Endothelial cell of umbilical vein (primary cell): Measurements from ENCODE around the gene GREB1. TPM values are rescaled to one million over a fixed set of nuclear protein-coding genes. Genes with fewer than 3 reads are reported as not detected.

Source experiments
- BruUV-seq: library from RNA; stranded (reverse); fragments of 400-500 nt; replicated peaks from 2 replicates; lab custom pipeline; 2021; lab: Mats Ljungman, UMichigan
- CTCF ChIA-PET: fragments of 300-600, 350-600 bp; sonication (Branson Sonifier 250); formaldehyde crosslinking; loops from one replicate; lab custom pipeline; 2021; ENCODE audit warnings: antibody characterized with exemption, inconsistent platforms; lab: Charles Lee
- POLR2A ChIA-PET: fragments of 300-600, 350-600 bp; sonication (Branson Sonifier 250); formaldehyde crosslinking; loops from one replicate; lab custom pipeline; 2021; ENCODE audit warnings: antibody characterized with exemption, inconsistent platforms; lab: Charles Lee
- DNase-seq: peaks from one replicate; pipeline ENCODE4 v3.0.0-alpha.2; 2011; ENCODE audit warnings: low read depth, low spot score
- FAIRE-seq: peaks from 2 replicates; lab custom pipeline; 2011; peaks lifted over from hg19 to GRCh38; lab: Jason Lieb, UNC
- H2AFZ ChIP-seq: 2 replicates; pipeline ENCODE4 v1.6.0; 2012; ENCODE audit warnings: low read depth, low read length, control low read depth, inconsistent platforms
- H3K27ac ChIP-seq: 2 replicates; pipeline ENCODE4 v1.5.1; 2011; ENCODE audit warnings: low read depth, mild to moderate bottlenecking, control low read depth, low read length, moderate library complexity; ENCODE audit not compliant: insufficient read depth
- H3K27me3 ChIP-seq, 2 experiments: 2 replicates each; pipeline versions ENCODE4 v1.6.0 to v1.6.1; 2011; ENCODE audit warnings: low read length in 2 of 2, mixed read lengths in 1 of 2; ENCODE audit not compliant: control insufficient read depth in 2 of 2, insufficient read depth in 2 of 2
- H3K36me3 ChIP-seq, 2 experiments: 2 replicates in 1 of 2; 3 replicates in 1 of 2; pipeline ENCODE4 v1.5.1; 2011; ENCODE audit warnings: low read length in 2 of 2, mild to moderate bottlenecking in 1 of 2, moderate library complexity in 1 of 2; ENCODE audit not compliant: control insufficient read depth in 2 of 2, insufficient read depth in 2 of 2; ENCODE audit errors: extremely low read depth in 1 of 2
- H3K4me1 ChIP-seq: 3 replicates; pipeline ENCODE4 v1.5.1; 2011; ENCODE audit warnings: mild to moderate bottlenecking, low read length; ENCODE audit not compliant: control insufficient read depth, insufficient read depth; ENCODE audit errors: extremely low read depth
- H3K4me2 ChIP-seq: 2 replicates; pipeline ENCODE4 v1.6.1; 2011; ENCODE audit warnings: low read length, control low read depth, mixed read lengths; ENCODE audit not compliant: insufficient read depth
- H3K4me3 ChIP-seq, 3 experiments: fragments of 200-600 bp in 1 of 3; sonication (generic), shearing (Covaris generic) in 1 of 3; replicated peaks in 1 of 3; 2 replicates each; pipeline ENCODE4 v1.5.1; 2011 to 2016; ENCODE audit warnings: control low read depth in 3 of 3, low read length in 3 of 3, mild to moderate bottlenecking in 2 of 3, inconsistent platforms in 1 of 3, low read depth in 1 of 3, moderate library complexity in 1 of 3; ENCODE audit not compliant: insufficient read depth in 1 of 3
- H3K79me2 ChIP-seq: 2 replicates; pipeline ENCODE4 v1.6.0; 2012; ENCODE audit warnings: low read length, inconsistent platforms; ENCODE audit not compliant: control insufficient read depth, insufficient read depth
- H3K9ac ChIP-seq: replicated peaks from 2 replicates; pipeline ENCODE3; 2011; ENCODE audit warnings: low read length, control low read depth; ENCODE audit not compliant: insufficient read depth; ENCODE audit errors: extremely low read depth
- H3K9me1 ChIP-seq: replicated peaks from 3 replicates; pipeline ENCODE4 v1.6.0; 2011; ENCODE audit warnings: mild to moderate bottlenecking, low read length; ENCODE audit not compliant: control insufficient read depth, insufficient read depth; ENCODE audit errors: extremely low read depth
- H3K9me3 ChIP-seq: replicated peaks from 2 replicates; pipeline ENCODE4 v1.5.1; 2012; ENCODE audit warnings: low read length, inconsistent platforms; ENCODE audit not compliant: control insufficient read depth, insufficient read depth
- H4K20me1 ChIP-seq: replicated peaks from 2 replicates; pipeline ENCODE3; 2011; ENCODE audit warnings: mild to moderate bottlenecking, low read length; ENCODE audit not compliant: control insufficient read depth, insufficient read depth; ENCODE audit errors: extremely low read depth
- CTCF ChIP-seq, 2 donors: IDR thresholded peaks; 1 replicate in 1 of 2; 2 replicates in 1 of 2; pipeline ENCODE4 v1.5.1; 2011; ENCODE audit warnings: low read length in 2 of 2, mild to moderate bottlenecking in 2 of 2, moderate library complexity in 2 of 2, control low read depth in 1 of 2, inconsistent platforms in 1 of 2, low read depth in 1 of 2; ENCODE audit not compliant: insufficient read depth in 1 of 2; ENCODE audit errors: extremely low read depth in 1 of 2
- EZH2 ChIP-seq: IDR thresholded peaks from 2 replicates; pipeline ENCODE4 v1.6.1; 2012; ENCODE audit warnings: borderline replicate concordance, low read depth, mild to moderate bottlenecking, moderate library complexity, low read length, inconsistent platforms; ENCODE audit not compliant: severe bottlenecking
- FOS ChIP-seq: IDR thresholded peaks from 2 replicates; pipeline ENCODE4 v1.6.1; 2011; ENCODE audit warnings: mild to moderate bottlenecking, low read length, moderate library complexity, borderline replicate concordance; ENCODE audit not compliant: insufficient read depth
- GATA2 ChIP-seq: IDR thresholded peaks from 2 replicates; pipeline ENCODE4 v1.7.0; 2011; ENCODE audit warnings: low read depth, mild to moderate bottlenecking, moderate library complexity, mixed read lengths, low read length; ENCODE audit not compliant: insufficient read length, insufficient read depth
- JUN ChIP-seq: IDR thresholded peaks from 2 replicates; pipeline ENCODE4 v1.6.1; 2011; ENCODE audit warnings: borderline replicate concordance, low read depth; ENCODE audit not compliant: insufficient read length, insufficient read depth
- MYC ChIP-seq: IDR thresholded peaks from one replicate; pipeline ENCODE4 v1.6.1; 2011; ENCODE audit warnings: mild to moderate bottlenecking, low read depth, low read length
- POLR2A ChIP-seq: IDR thresholded peaks from 2 replicates; pipeline ENCODE4 v1.6.1; 2012; ENCODE audit warnings: low read depth, mild to moderate bottlenecking, control low read depth, low read length
- POLR2AphosphoS5 ChIP-seq: IDR thresholded peaks from 2 replicates; pipeline ENCODE4 v1.6.1; 2012; ENCODE audit warnings: low read depth, mild to moderate bottlenecking, control low read depth, low read length, moderate library complexity; ENCODE audit not compliant: insufficient read depth
- dilution Hi-C: fragments of 300-500 bp; cut with MboI; formaldehyde crosslinking; loops from one replicate; pipeline ENCODE4 v1.15.0; 2019; ENCODE audit warnings: low sequenced_read_pairs; ENCODE audit not compliant: extremely low pct_ligation_motif_present
- intact Hi-C: fragments of 100-400 bp; cut with micrococcal nuclease; formaldehyde crosslinking; loops from one replicate; pipeline ENCODE4 v1.10.0; 2022
- polyA plus RNA-seq, 4 experiments: library from polyadenylated mRNA; depleted of rRNA in 3 of 4; stranded (reverse) in 3 of 4; unstranded in 1 of 4; fragments of >200 nt; gene quantifications; 2 replicates each; pipeline versions ENCODE4 v1.2.1 to v1.2.3, GENCODE V29; 2011 to 2012; ENCODE audit warnings: missing spikeins in 1 of 4
- total RNA-seq: library from RNA; stranded (reverse); gene quantifications from 2 replicates; pipeline ENCODE4 v1.2.3, GENCODE V29; 2021
- TF ChIP-seq, protein P1 (sequence below): IDR thresholded peaks from 2 replicates; pipeline ENCODE4 v1.6.1; 2011; ENCODE audit not compliant: insufficient read depth, insufficient read length

The GREB1 gene
- total and polyA plus RNA-seq, 2 donors (not counting 3 experiments of a cell fraction or from before 2014, with no cell fraction given) = 0.17 to 0.58 TPM

DNA sequence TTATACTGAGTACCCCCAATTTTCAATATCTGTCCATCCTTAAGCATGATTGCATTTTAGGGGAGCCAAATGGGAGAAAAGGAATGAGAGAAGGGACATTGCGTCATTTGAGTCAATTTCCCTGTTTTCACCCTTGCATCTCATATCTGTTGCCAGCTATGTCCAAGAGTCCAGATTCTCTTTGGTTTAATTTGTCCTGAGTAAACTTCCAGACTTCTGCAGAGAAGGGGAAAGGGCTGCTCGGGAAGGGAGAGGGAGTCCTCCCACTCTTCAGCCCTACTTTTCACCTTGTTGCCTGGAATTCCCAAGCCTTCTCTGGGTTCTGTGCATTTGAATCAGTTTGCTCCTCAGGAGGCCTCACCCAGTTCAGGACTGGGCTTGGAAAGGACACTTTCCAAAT lies 16.5 kb downstream of the GREB1 start:
- no peak for DNase-seq
- TF ChIP-seq GATA2 = no peak
- no peak for TF ChIP-seq FOS
- TF ChIP-seq, protein P1, sequence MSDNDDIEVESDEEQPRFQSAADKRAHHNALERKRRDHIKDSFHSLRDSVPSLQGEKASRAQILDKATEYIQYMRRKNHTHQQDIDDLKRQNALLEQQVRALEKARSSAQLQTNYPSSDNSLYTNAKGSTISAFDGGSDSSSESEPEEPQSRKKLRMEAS = no peak
- TF ChIP-seq EZH2 = no peak
- Histone ChIP-seq H3K4me1 (no peaks in the 10 kb centered on the region), H3K4me3 (no peak overlapping the region), H3K79me2 (no peaks in the 10 kb centered on the region), H3K27ac (no peak overlapping the region), H3K36me3 (no peaks in the 10 kb centered on the region), H3K9me1 (no peaks in the 10 kb centered on the region), H3K9me3 (no peaks in the 10 kb centered on the region), H3K27me3 (no peaks in the 10 kb centered on the region), H4K20me1 (no peaks in the 10 kb centered on the region), H2AFZ (no peak overlapping the region), H3K9ac (no peak overlapping the region), H3K4me2 (no peak overlapping the region)
- intact Hi-C loops = no loop called here
- BruUV-seq = no TSS peak
- POLR2A ChIA-PET = no interaction called here
- CTCF ChIA-PET = no interaction called here
- dilution Hi-C loops = no loop called here
- FAIRE-seq = no peak

DNA sequence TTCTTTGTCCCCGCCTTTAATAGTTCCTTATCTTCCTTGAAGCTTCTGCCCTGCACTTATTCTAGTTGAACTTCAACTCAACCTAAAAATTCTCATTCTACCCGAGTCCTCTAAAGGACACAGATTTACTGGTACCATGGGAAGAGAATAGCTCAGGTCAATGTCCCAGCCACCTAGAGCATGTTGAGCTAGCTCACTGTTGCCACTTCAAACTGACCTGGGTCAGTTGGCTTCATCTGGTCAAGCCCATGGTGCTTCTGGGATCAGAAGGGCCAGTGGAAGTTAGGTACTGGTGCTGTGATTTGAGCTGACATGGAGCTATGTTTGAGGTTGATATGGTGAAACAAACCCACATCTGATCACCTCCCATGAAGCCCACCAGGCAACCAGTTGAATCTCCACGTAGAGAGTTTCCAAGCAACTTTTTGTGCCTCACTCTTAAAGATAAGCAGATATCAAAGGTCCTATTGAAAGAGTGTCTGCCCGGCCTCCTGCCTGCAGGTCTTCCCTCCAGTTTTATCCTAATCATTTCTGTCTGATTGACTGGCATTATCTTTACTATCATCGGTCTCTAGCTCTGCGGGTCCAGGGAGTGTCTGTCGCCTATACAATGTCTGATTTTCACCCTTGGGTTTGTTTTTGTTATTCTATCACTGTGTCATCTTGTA lies 17.2 kb downstream of the GREB1 start:
- CTCF ChIA-PET = no interaction called here
- Histone ChIP-seq H3K4me2 (no peak overlapping the region), H2AFZ (no peak overlapping the region), H3K27ac (no peak overlapping the region), H4K20me1 (no peaks in the 10 kb centered on the region), H3K4me1 (no peaks in the 10 kb centered on the region), H3K27me3 (peaks cover 2% of the 10 kb centered on the region in 2 experiments), H3K4me3 (no peak overlapping the region), H3K9me3 (no peaks in the 10 kb centered on the region), H3K9ac (no peak overlapping the region), H3K36me3 (no peaks in the 10 kb centered on the region), H3K9me1 (no peaks in the 10 kb centered on the region), H3K79me2 (no peaks in the 10 kb centered on the region)
- POLR2A ChIA-PET = no interaction called here
- TF ChIP-seq POLR2AphosphoS5 = no peak
- TF ChIP-seq JUN = no peak
- TF ChIP-seq MYC = no peak
- TF ChIP-seq CTCF (IDR thresholded peaks at IDR 0.05; ENCODE audit: extremely low read depth in 1 of 2, insufficient read depth in 1 of 2, low read depth in 1 of 2, low read length in 2 of 2) = no peak
- TF ChIP-seq, protein P1 = no peak
- TF ChIP-seq POLR2A = no peak
- intact Hi-C loops (no loop called here), dilution Hi-C loops (no loop called here)
- no TSS peak for BruUV-seq
- no peak for FAIRE-seq
- no peak for DNase-seq
